Suprapubic skin (tissue), 3 donors: ENCODE data around the gene MYMK.

ENCODE experiments used
- CTCF ChIP-seq, 2 donors: fragments of 200-600 bp in 1 of 2; fragments of 450-650 bp in 1 of 2; sonication (generic) in 1 of 2; IDR thresholded peaks; one replicate each; pipeline ENCODE4 v1.5.1; 2016 to 2019; ENCODE audit warnings: antibody characterized with exemption in 2 of 2, mild to moderate bottlenecking in 1 of 2, moderate library complexity in 1 of 2
- EP300 ChIP-seq: sonication (generic); formaldehyde crosslinking; IDR thresholded peaks from one replicate; pipeline ENCODE4 v1.6.1; 2017; ENCODE audit warnings: antibody characterized with exemption
- POLR2A ChIP-seq, 2 donors: fragments of 450-650 bp; IDR thresholded peaks; one replicate each; pipeline ENCODE4 v1.6.1; 2017; ENCODE audit warnings: antibody characterized with exemption in 2 of 2, mild to moderate bottlenecking in 2 of 2, moderate library complexity in 2 of 2

- TF ChIP-seq POLR2A (IDR thresholded peaks at IDR 0.05) (no peak), CTCF (IDR thresholded peaks at IDR 0.05) (no peak), EP300 (no peak)
These were observed 35.2 kb downstream of the MYMK start for GRCh38 chr9:133489253-133490190.
